Activated CD4-positive, CD25-positive, alpha-beta regulatory T cell treated with anti-CD3 and anti-CD28 coated beads, Interleukin-2, amount 50 U/mL, for 16 hours (primary cell): ENCODE measurements around the gene FAAH.

Source experiments
- DNase-seq: peaks from one replicate; pipeline ENCODE4 v3.0.0-alpha.2; 2020; ENCODE audit warnings: low read depth, low spot score

Gene FAAH

GRCh38 chr1:46401154-46401913 is 7.2 kb downstream of the FAAH start:
- DNase-seq: no peak

DNA sequence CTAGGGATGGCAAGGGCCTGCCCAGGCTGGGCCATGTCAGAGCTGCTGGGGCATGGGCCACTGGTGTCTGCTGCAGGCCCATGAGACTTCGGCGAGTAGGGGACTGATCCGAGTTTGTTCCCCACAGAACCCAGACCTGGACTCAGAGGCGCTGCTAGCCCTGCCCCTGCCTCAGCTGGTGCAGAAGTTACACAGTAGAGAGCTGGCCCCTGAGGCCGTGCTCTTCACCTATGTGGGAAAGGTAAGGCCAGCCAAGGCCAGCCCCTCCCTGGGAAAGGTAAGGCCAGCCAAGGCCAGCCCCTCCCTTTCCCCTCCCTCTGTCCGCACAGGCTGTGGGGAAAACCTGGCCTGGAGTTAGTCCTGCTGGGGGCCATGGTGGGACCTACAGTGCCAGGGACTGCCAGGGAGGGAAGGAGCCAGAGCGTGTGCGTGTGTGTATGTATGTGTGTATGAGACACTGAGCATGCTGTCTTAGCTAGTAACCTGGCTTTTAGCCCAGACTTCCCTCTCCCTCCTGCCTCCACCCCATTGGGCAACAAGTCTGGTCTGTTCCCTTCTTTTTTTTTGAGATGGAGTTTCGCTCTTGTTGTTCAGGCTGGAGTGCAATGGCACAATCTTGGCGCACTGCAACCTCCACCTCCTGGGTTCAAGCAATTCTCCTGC is 8.0 kb downstream of the FAAH start:
- DNase-seq: no peak

DNA sequence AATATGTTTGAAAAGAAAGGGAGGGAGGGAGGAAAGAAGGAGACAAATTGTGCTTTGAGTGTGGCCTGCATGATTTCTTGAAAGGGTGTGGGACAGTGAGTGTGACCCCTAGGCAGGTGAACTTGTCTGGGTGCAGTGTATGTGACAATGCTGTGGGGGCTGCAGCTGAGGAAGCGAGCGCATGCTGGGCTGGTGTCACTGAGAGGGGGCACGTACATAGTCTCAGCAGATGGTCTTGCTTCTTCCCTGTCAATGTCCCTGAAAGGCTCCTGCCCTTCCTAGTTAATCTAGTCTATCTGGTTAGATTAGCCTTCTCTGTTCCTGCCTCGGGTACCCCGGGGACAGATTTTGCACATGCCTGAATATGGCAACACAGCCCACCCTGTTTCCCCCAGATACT is 9.8 kb downstream of the FAAH start:
- no peak for DNase-seq

- DNase-seq: no peak
Observed at GRCh38 chr1:46404482-46405196, 10.5 kb downstream of the FAAH start.

GRCh38 chr1:46405197-46405555 is 11.1 kb downstream of the FAAH start:
- DNase-seq: no peak

GRCh38 chr1:46405724-46406123 is 11.6 kb downstream of the FAAH start:
- DNase-seq: no peak

- no peak for DNase-seq
Observed at GRCh38 chr1:46406881-46407608, 12.9 kb downstream of the FAAH start.

DNA sequence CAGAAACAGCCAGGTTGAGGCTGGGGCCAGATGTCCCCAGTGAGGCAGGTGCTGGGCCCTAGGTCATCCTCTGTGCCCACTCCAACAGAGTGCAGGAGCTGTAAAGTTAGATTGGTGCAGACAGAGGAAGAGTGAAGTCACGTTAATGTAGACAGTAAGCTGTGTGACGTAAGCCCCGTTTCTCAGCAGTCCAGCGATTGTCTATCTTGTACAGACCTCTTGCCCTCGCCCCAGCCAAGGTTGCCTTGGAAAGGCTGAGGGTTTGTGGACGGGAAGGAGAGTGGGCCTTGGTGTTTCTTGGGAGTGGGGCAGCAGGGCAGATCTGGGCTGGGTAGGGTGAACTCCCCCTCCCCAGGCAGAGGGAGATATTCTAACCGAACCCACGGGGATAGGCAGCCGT is 13.5 kb downstream of the FAAH start:
- no peak for DNase-seq

GRCh38 chr1:46408356-46409062 is 14.4 kb downstream of the FAAH start:
- DNase-seq: no peak

DNA sequence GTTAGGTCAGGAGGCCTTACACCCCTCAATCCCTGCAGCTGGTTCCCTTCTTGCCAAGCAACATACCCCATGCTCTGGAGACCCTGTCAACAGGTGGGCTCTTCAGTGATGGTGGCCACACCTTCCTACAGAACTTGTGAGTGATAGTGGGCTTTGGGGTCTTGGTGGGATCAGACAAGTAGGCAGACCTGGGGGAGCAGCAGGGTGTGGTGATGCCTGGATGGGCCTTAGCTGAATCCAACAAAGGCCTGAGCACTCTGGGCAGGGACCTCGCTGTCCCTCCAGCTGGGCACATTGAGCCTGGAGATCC is 14.9 kb downstream of the FAAH start:
- no peak for DNase-seq

- DNase-seq: no peak
Observed at GRCh38 chr1:46410156-46411009, 16.3 kb downstream of the FAAH start.

GRCh38 chr1:46411010-46411405 is 16.9 kb downstream of the FAAH start:
- no peak for DNase-seq

DNA sequence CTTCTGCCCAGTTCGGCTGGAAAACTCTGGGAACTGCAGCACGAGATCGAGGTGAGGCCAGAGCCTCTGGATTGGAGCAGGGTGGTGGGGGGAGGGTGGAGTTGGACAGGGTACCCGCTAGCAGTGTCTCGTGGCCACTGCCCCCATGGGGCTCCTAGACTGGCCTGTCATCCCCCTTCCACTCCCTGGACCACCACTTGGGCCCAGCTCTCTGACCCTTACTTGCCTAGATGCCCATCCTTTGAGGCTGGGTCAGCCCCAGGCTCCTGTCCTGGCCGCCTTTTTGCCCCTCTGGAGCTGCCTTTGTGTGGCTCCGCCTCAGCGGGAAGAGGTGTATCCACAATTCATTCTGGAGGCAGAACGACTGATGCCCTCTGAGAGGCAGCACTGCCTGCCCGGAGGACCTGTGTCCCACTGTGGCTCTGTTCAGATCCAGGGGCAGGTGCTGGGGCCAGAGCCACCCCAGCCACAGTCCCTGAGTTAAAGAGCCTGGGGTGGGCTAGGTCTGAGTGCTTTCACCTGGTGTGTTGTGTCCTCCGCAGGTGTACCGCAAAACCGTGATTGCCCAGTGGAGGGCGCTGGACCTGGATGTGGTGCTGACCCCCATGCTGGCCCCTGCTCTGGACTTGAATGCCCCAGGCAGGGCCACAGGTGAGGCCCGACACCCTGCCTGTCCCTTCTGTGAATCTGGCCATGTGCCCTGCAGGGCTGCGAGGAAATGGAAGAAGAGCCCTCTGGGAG is 17.7 kb downstream of the FAAH start:
- no peak for DNase-seq

- no peak for DNase-seq
Observed at GRCh38 chr1:46412893-46413595, 18.9 kb downstream of the FAAH start.

GRCh38 chr1:46413596-46413985 is 19.5 kb downstream of the FAAH start:
- DNase-seq: no peak

GRCh38 chr1:46415514-46415913 is 21.4 kb downstream of the FAAH start:
- no peak for DNase-seq

DNA sequence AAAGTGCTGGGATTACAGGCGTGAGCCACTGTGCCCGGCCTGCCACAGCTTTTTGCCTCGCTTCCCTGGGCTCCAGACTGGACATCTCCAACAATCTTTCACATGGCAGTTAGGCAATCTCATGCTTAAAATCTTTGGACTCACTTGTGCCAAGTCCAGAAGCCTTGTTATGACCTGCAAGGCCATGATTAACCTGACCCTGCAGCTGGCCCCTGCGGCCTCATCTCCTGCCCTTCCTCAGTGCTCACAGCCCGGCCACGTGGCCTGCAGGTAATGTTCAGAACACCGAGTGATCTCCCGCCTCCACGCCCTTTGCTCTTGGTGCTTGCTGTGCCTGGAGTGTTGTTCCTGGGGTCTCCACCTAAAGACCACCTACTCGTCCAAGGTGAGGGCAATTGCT is 24.9 kb downstream of the FAAH start:
- no peak for DNase-seq

DNA sequence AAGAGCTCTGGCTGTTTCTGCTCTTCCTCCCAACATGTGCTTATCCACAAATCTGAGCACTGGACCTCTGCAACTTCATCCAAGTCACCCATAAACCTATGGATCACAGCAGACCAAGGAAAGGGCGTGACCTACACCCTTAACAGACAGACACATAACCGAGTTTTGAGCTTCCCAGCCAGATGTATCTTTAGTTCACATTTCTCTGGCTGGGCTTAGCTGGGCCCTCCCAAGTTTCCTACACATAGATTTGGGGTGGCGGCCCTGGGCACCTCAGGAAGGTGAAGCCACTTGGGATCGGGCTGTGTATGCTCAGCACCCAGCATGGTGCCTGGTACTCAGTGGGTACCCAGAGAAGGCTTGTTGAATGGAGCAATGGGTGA is 26.4 kb downstream of the FAAH start:
- DNase-seq: no peak

DNA sequence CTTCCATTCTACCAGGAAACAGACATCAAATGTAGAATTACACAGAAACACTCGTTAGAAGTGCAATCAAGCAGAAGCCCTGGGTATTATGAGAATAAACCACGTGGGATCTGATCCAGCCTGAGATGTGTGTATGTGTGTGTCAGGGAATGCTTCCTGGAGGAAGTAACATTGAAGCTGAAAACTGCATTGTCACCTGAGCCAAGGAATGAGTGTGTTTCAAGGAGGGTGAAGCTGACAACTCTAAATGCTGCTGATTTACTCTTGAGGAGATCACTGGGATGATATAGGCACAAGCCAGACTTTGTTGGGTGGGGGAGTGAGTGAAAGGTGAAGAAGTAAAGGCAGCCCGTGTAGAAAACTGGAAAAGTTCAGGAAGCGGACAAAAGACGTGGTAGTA is 27.6 kb downstream of the FAAH start:
- DNase-seq: no peak
